BLaER1 (cell line): ENCODE measurements around the gene MRO.
"Not testable (repeated sequence)": the region's sequence is repeated elsewhere in the genome, so short reads cannot be mapped to it uniquely, and the experiment has no call there.

ENCODE experiments used
- H3K27ac ChIP-seq: shearing (Covaris generic); formaldehyde crosslinking; 2 replicates; pipeline ENCODE4 v1.8.1; 2022
- H3K27me3 ChIP-seq: shearing (Covaris generic); formaldehyde crosslinking; 2 replicates; pipeline ENCODE4 v1.8.1; 2022
- H3K36me3 ChIP-seq: shearing (Covaris generic); formaldehyde crosslinking; 2 replicates; pipeline ENCODE4 v1.8.1; 2022
- H3K4me1 ChIP-seq: shearing (Covaris generic); formaldehyde crosslinking; 2 replicates; pipeline ENCODE4 v1.8.1; 2022
- H3K4me2 ChIP-seq: shearing (Covaris generic); formaldehyde crosslinking; 2 replicates; pipeline ENCODE4 v1.8.1; 2022
- H3K4me3 ChIP-seq: shearing (Covaris generic); formaldehyde crosslinking; 2 replicates; pipeline ENCODE4 v1.8.1; 2022
- H3K9ac ChIP-seq: shearing (Covaris generic); formaldehyde crosslinking; 2 replicates; pipeline ENCODE4 v1.8.1; 2022
- H3K9me3 ChIP-seq: shearing (Covaris generic); formaldehyde crosslinking; 2 replicates; pipeline ENCODE4 v1.8.1; 2022
- H4K20me1 ChIP-seq: shearing (Covaris generic); formaldehyde crosslinking; 2 replicates; pipeline ENCODE4 v1.8.1; 2022
- Cebpa-rat ChIP-seq: shearing (Covaris generic); IDR thresholded peaks from 2 replicates; pipeline ENCODE4 v1.8.1; 2022

The MRO gene

DNA sequence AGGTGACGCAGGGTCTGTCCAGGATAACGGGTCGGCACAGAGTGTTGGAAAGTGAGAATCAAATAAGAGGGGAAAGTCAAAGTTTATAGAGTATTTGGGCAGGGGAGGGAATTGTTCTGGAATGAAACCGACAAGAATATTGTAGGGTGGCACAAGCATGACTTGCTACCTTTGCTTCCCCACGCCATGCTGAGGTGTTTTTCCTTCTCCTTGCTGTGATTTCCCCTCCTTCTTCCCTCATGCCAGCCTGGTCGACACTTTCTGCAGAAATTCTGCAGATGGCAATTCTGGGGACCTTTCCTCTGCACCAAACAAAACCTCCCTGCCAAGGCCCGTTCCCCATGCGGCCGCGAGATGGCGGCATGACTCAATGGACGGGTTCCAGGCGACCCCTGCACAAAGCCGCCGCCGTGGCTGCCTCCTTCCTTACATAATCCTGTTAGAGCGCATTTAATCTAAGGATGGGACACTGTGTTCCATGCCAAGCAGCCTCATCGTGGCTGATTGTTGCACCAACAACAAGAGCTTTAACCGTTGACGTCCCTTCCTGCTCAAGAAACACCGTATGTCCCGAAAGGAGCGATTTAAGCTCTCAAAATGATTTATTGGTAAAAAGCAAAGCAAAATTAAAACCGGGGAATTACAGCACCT is at the start of gene MRO:
MRO (minus strand) TSS at position 289 of the 651 bp plus-strand sequence. CDS start 10,616 bp downstream, outside the sequence.
- Histone ChIP-seq H3K27me3 (0 out of 2 replicates have a peak, but pooled peaks cover 5% of the 10 kb centered on the region), H3K9me3 (no peaks in the 10 kb centered on the region), H3K27ac (0 out of 2 replicates have a peak within 1 kb of the TSS, but pooled peaks have one; percentile 14), H3K36me3 (no peaks in the 10 kb centered on the region), H3K4me1 (peaks cover 62% of the 10 kb centered on the region), H3K9ac (no peak within 1 kb of the TSS), H3K4me3 (0 out of 2 replicates have a peak within 1 kb of the TSS, but pooled peaks have one; percentile 10), H3K4me2 (peak within 1 kb of the TSS; percentile 77), H4K20me1 (no peaks in the 10 kb centered on the region)
- TF ChIP-seq Cebpa-rat = no peak

DNA sequence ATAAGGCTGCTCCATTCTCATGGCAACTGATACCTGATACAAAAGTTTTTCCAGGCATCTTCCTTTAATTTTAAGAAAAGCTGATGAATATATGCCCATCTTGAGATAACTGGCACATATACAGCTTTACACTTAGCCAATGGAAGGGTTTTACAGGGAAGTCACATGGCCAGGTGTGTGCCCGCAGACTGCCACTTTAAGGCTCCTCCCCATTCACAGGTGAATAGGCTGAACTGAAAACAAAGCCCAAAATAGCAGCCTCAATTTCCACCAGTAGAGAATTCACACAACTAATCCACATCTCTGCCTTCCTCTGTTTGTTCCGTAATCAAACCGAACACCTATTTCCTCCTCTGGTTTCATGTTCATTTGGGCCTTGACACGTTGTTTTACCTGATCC is 49.3 kb upstream of the MRO start:
- H3K4me1 ChIP-seq = no peaks in the 10 kb centered on the region
- H3K27ac ChIP-seq = no peak overlapping the region
- no peaks in the 10 kb centered on the region for H3K36me3 ChIP-seq
- no peak overlapping the region for H3K4me3 ChIP-seq
- no peaks in the 10 kb centered on the region for H4K20me1 ChIP-seq
- no peaks in the 10 kb centered on the region for H3K9me3 ChIP-seq
- no peak overlapping the region for H3K4me2 ChIP-seq
- TF ChIP-seq Cebpa-rat = no peak
- no peak overlapping the region for H3K9ac ChIP-seq
- H3K27me3 ChIP-seq = no peaks in the 10 kb centered on the region

DNA sequence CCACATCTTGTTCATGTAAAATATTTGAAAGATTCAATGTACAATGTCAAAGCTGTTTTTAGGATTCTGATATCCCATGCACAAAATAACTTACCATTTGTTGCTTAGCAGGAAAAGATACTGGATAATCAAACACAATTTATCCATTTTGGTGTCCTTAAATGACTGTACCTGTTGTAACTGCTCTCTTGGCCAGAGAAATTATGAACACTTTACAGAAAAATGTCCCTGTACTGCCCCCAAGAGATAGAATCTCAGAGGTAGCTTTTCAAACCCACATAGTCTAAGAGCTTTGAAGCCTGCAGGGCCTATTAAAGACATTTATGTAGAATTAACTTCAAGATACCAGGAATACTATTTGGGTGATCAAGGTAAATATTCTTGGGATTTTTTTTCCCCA is 46.9 kb upstream of the MRO start:
- H3K27me3 ChIP-seq = no peaks in the 10 kb centered on the region
- H3K4me2 ChIP-seq = no peak overlapping the region
- no peaks in the 10 kb centered on the region for H3K9me3 ChIP-seq
- no peak for TF ChIP-seq Cebpa-rat
- no peak overlapping the region for H3K27ac ChIP-seq
- no peaks in the 10 kb centered on the region for H3K36me3 ChIP-seq
- no peaks in the 10 kb centered on the region for H4K20me1 ChIP-seq
- peaks cover 6% of the 10 kb centered on the region; the same call in 1 of the 2 replicates for H3K4me1 ChIP-seq
- no peak overlapping the region for H3K4me3 ChIP-seq
- no peak overlapping the region for H3K9ac ChIP-seq

DNA sequence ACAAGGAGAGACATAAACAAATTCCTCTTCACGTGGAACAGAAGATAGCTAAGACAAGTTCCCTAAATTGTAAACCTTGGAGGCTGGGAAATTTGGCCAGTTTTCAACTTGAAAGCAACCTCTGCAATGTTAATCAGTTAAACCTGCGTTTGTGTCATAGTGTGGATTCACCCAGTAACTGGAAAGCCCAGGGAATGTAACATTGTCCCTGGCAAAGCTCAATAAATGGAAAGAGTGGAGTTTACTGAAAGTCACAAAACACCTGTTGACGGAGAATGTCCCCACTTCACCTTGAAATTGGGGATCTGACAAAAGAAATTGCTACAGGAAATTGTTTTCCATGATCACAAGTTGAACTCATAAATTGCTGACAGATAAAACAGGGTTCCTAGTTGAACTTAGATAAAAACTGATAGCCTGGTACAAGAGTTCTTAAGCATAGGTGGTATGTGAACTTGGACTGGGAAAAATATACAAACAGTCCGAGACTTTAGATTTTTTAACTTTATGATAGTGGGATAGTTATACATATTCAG is 44.1 kb upstream of the MRO start:
- no peak for TF ChIP-seq Cebpa-rat
- Histone ChIP-seq H3K27ac (no peak overlapping the region), H3K4me2 (no peak overlapping the region), H3K9ac (no peak overlapping the region), H3K36me3 (no peaks in the 10 kb centered on the region), H3K4me1 (peaks cover 6% of the 10 kb centered on the region; the same call in 1 of the 2 replicates), H3K27me3 (no peaks in the 10 kb centered on the region), H3K9me3 (no peaks in the 10 kb centered on the region), H3K4me3 (no peak overlapping the region), H4K20me1 (no peaks in the 10 kb centered on the region)

DNA sequence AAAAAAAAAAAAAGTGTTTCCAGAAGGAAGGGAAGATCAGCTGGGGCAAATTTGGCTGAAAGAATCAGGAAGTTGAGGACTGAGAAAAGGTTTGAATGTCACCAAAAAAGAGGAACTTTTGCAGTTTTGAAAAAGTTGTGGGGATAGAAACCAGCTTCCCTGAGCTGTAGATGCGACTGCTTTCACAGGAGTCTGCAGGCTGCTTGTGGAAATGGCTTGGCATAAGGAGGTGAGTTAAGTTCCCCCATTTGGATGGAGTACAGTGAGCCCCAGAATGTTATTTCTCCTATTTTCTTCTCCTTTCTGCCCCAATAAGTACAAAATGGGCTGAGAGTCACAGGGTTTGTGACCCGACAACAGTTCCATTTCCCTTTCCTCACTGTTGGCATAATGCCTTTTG is 42.6 kb upstream of the MRO start:
- no peaks in the 10 kb centered on the region for H3K9me3 ChIP-seq
- no peak for TF ChIP-seq Cebpa-rat
- H3K27ac ChIP-seq = no peak overlapping the region

DNA sequence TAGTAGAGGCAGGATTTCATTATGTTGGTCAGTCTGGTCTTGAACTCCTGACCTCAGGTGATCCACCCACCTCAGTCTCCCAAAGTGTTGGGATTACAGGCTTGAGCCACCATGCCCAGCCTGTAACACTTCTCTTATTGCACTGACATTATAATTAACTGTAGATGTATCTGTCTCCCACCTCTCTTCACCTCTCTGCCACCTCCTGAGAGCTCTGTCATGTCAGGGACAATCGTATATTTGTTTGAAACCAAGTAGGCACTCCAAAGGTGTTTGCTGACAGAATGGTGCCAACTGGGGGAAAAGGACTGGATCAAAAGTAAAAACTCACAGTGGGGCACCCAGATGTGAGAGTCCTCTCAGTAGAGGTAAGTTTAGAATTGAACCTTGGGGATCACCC is 41.8 kb upstream of the MRO start:
- Histone ChIP-seq H4K20me1 (no peaks in the 10 kb centered on the region), H3K9me3 (no peaks in the 10 kb centered on the region), H3K27ac (no peak overlapping the region), H3K4me2 (no peak overlapping the region), H3K36me3 (no peaks in the 10 kb centered on the region), H3K4me1 (peaks cover 11% of the 10 kb centered on the region; the same call in 1 of the 2 replicates), H3K9ac (no peak overlapping the region), H3K4me3 (no peak overlapping the region), H3K27me3 (no peaks in the 10 kb centered on the region)
- no peak for TF ChIP-seq Cebpa-rat

More for the DNA sequence above, 42.6 kb upstream of the MRO start:
- no peak overlapping the region for H3K4me2 ChIP-seq
- no peak overlapping the region for H3K4me3 ChIP-seq
- H3K36me3 ChIP-seq = no peaks in the 10 kb centered on the region
- no peak overlapping the region for H3K9ac ChIP-seq
- H3K4me1 ChIP-seq = peaks cover 6% of the 10 kb centered on the region; the same call in 1 of the 2 replicates
- no peaks in the 10 kb centered on the region for H3K27me3 ChIP-seq
- no peaks in the 10 kb centered on the region for H4K20me1 ChIP-seq

DNA sequence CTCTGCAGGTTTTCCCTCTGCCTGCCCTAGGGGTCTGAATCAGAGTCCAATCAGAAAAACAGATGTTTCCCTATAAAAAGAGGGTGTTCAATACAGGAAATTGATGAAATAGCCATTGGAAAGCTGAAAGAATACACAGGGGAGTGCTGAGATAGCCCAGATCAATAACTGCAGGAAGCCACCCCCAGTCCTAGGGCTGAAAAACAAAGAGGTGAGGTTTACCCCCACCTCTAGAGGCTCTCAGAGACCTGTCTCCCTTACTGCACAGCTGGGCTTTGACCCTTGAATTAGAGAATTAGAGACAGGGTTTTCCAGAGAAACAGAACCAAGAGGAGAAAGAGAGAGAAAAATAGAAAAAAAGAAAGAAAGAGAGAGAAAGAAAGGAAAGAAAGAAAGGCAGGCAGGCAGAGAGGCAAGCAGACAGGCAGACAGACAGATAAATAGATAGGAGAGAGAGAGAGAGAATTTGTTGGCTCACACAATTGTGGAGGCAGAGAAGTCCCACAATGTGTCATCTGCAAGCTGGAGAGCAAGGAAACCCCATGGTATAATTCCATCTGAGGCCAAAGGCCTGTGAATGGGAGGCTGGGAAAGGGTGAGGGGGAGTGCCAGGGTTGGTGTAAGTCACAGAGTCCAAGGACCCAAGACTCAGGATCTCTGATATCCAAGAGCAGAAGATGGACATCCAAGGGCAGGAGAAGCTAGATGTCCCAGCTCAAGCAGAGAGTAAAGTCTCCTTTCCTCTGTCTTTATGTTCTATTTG is 40.2 kb upstream of the MRO start:
- H3K27ac ChIP-seq = no peak overlapping the region
- H3K36me3 ChIP-seq = no peaks in the 10 kb centered on the region
- H4K20me1 ChIP-seq = no peaks in the 10 kb centered on the region
- no peak for TF ChIP-seq Cebpa-rat
- no peaks in the 10 kb centered on the region for H3K27me3 ChIP-seq
- peaks cover 13% of the 10 kb centered on the region; the same call in 1 of the 2 replicates for H3K4me1 ChIP-seq
- H3K9ac ChIP-seq = no peak overlapping the region
- H3K9me3 ChIP-seq = no peaks in the 10 kb centered on the region
- H3K4me2 ChIP-seq = no peak overlapping the region
- no peak overlapping the region for H3K4me3 ChIP-seq

DNA sequence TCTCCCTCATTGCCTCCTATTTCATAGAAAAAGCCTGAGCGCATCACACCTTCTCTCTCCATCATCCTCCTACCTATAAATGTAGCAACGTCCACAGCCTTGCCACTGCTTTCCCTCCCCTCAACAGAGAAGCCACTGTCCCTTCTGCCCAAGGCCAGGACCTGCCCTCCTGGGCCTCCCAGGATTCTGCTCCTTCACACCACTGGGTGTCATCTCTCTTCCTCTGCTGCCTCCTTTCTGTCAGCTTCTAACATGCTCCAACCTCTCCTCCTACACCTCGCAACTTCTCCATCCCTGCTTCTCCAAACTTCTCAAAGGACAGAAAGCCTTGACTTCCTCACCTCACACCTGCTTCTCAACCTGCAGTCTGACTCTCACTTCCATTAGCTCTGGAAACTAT is 37.9 kb upstream of the MRO start:
- H3K27me3 ChIP-seq = no peaks in the 10 kb centered on the region
- peaks cover 13% of the 10 kb centered on the region; the same call in 1 of the 2 replicates for H3K4me1 ChIP-seq
- H3K27ac ChIP-seq = no peak overlapping the region
- H3K4me3 ChIP-seq = no peak overlapping the region
- H3K4me2 ChIP-seq = no peak overlapping the region
- H3K9ac ChIP-seq = no peak overlapping the region
- no peaks in the 10 kb centered on the region for H3K9me3 ChIP-seq
- TF ChIP-seq Cebpa-rat = no peak
- no peaks in the 10 kb centered on the region for H3K36me3 ChIP-seq
- H4K20me1 ChIP-seq = no peaks in the 10 kb centered on the region

DNA sequence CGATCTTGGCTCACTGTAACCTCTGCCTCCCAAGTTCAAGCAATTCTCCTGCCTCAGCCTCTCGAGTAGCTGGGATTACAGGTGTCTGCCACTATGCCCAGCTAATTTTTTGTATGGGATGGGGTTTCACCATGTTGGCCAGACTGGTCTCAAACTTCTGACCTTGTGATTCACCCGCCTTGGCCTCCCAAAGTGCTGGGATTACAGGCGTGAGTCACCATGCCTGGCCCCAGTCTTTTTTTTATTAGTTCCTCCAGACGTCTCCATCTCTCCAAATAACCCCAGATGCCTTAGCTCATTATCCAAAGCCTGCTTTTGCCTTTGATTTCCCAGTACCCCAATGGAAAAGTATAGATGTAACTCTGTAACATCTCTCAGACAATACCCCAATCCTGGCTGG is 37.4 kb upstream of the MRO start:
- not testable (repeated sequence) for H3K4me3 ChIP-seq, H4K20me1 ChIP-seq, H3K36me3 ChIP-seq, H3K4me2 ChIP-seq, H3K27ac ChIP-seq, H3K4me1 ChIP-seq, H3K9me3 ChIP-seq, H3K9ac ChIP-seq, H3K27me3 ChIP-seq
